K562 (cell line): ENCODE measurements around the gene PTPRB. TPM values are rescaled to one million over a fixed set of nuclear protein-coding genes. Genes with fewer than 3 reads are reported as not detected.

ENCODE experiments used
- ATAC-seq: fragments of 200-7000 bp; cut with Tn5 transposase; 3 replicates; pipeline ENCODE4 v1.9.1; 2020; ENCODE audit warnings: moderate library complexity
- BruUV-seq: library from RNA; stranded (reverse); fragments of 400-500 nt; replicated peaks from 2 replicates; lab custom pipeline; 2021; lab: Mats Ljungman, UMichigan
- CTCF ChIA-PET: fragments of 300-600 bp; formaldehyde crosslinking; extraction: SDS; loops from one replicate; lab custom pipeline; 2021; ENCODE audit warnings: low intra/inter-chr PET ratio; lab: Yijun Ruan, JAX
- POLR2A ChIA-PET: fragments of 300-600, 350-650 bp; sonication (Branson Sonifier 250); formaldehyde crosslinking; extraction: SDS; loops from one replicate; lab custom pipeline; 2021; ENCODE audit warnings: antibody characterized with exemption, inconsistent platforms; lab: Yijun Ruan, JAX
- DNase-seq, 4 experiments: peaks; one replicate each; pipeline versions ENCODE4 v3.0.0 to v3.0.0-alpha.2; 2011 to 2018; ENCODE audit warnings: low spot score in 3 of 4, mixed read lengths in 3 of 4; ENCODE audit errors: extremely low read depth in 1 of 4
- FAIRE-seq: peaks from 2 replicates; lab custom pipeline; 2011; peaks lifted over from hg19 to GRCh38; lab: Jason Lieb, UNC
- H2AFZ ChIP-seq: 2 replicates; pipeline ENCODE4 v1.6.0; 2011; ENCODE audit warnings: low read depth, low read length, control low read depth, inconsistent platforms
- H3K27ac ChIP-seq: fragments of 200-600 bp; 3 replicates; pipeline ENCODE4 v1.8.0; 2011; ENCODE audit warnings: low read depth, mild to moderate bottlenecking, control low read depth, inconsistent platforms, low read length, moderate library complexity, mixed read lengths; ENCODE audit errors: extremely low read depth
- H3K27me3 ChIP-seq, 2 experiments: fragments of 300-600 bp in 1 of 2; 2 replicates in 1 of 2; 3 replicates in 1 of 2; pipeline versions ENCODE4 v1.6.0 to v1.8.0; 2011; ENCODE audit warnings: inconsistent platforms in 2 of 2, low read length in 2 of 2, mild to moderate bottlenecking in 1 of 2, mixed read lengths in 1 of 2, moderate library complexity in 1 of 2; ENCODE audit not compliant: control insufficient read depth in 2 of 2, insufficient read depth in 2 of 2
- H3K36me3 ChIP-seq: fragments of 300-600 bp; 3 replicates; pipeline ENCODE4 v1.8.0; 2011; ENCODE audit warnings: mild to moderate bottlenecking, low read length, inconsistent platforms; ENCODE audit not compliant: control insufficient read depth, insufficient read depth
- H3K4me1 ChIP-seq, 2 experiments: fragments of 200-600 bp in 1 of 2; replicated peaks in 1 of 2; 2 replicates in 1 of 2; 3 replicates in 1 of 2; pipeline versions ENCODE4 v1.5.1 to v1.8.0; 2011; ENCODE audit warnings: inconsistent platforms in 2 of 2, low read length in 2 of 2, mild to moderate bottlenecking in 1 of 2, mixed read lengths in 1 of 2, moderate library complexity in 1 of 2; ENCODE audit not compliant: control insufficient read depth in 2 of 2, insufficient read depth in 2 of 2
- H3K4me2 ChIP-seq: 2 replicates; pipeline ENCODE4 v1.6.1; 2011; ENCODE audit warnings: low read length, control low read depth, inconsistent platforms, mixed read lengths; ENCODE audit not compliant: insufficient read depth
- H3K4me3 ChIP-seq: fragments of 200-600 bp; sonication (generic), shearing (Covaris generic); 2 replicates; pipeline ENCODE4 v1.5.1; 2016; ENCODE audit warnings: control low read depth, inconsistent platforms
- H3K79me2 ChIP-seq: fragments of 200-600 bp; 3 replicates; pipeline ENCODE4 v1.8.0; 2011; ENCODE audit warnings: low read length, inconsistent platforms; ENCODE audit not compliant: control insufficient read depth, insufficient read depth
- H3K9ac ChIP-seq, 2 experiments: 2 replicates each; pipeline versions ENCODE4 v1.6.0 to v1.6.1; 2011; ENCODE audit warnings: low read depth in 2 of 2, low read length in 2 of 2, control low read depth in 1 of 2, inconsistent platforms in 1 of 2, mild to moderate bottlenecking in 1 of 2, mixed read lengths in 1 of 2; ENCODE audit not compliant: insufficient read depth in 1 of 2
- H3K9me1 ChIP-seq: one replicate; pipeline ENCODE4 v1.6.0; 2011; ENCODE audit warnings: inconsistent platforms, mild to moderate bottlenecking, low read length, moderate library complexity; ENCODE audit not compliant: control insufficient read depth, insufficient read depth
- H3K9me3 ChIP-seq: replicated peaks from 2 replicates; pipeline ENCODE4 v1.5.1; 2011; ENCODE audit warnings: low read depth, low read length, inconsistent platforms; ENCODE audit not compliant: control insufficient read depth, insufficient read depth
- H4K20me1 ChIP-seq: replicated peaks from 2 replicates; pipeline ENCODE4 v1.6.1; 2011; ENCODE audit warnings: low read length, inconsistent platforms, mixed read lengths; ENCODE audit not compliant: control insufficient read depth, insufficient read depth
- CBFA2T3 ChIP-seq: fragments of 450-650 bp; IDR thresholded peaks from 2 replicates; pipeline ENCODE4 v1.6.1; 2017
- CEBPG ChIP-seq, 3 experiments: fragments of 200-800 bp in 1 of 3; sonication (Bioruptor generic) in 1 of 3; sonication (generic) in 1 of 3; formaldehyde crosslinking in 1 of 3; IDR thresholded peaks in 2 of 3; conservative IDR thresholded peaks in 1 of 3; 2 replicates each; pipeline versions ENCODE4 v1.6.1 to v1.8.0; 2016 to 2022; ENCODE audit warnings: missing compliant biosample characterization in 2 of 3, missing genetic modification characterization in 2 of 3, mild to moderate bottlenecking in 1 of 3, missing genetic modification reagents in 1 of 3
- CREB3 ChIP-seq: fragments of 450-650 bp; conservative IDR thresholded peaks from 2 replicates; pipeline ENCODE4 v1.6.1; 2016; ENCODE audit warnings: missing genetic modification characterization, low read depth, mild to moderate bottlenecking, missing compliant biosample characterization, moderate library complexity
- DACH1 ChIP-seq: fragments of 450-650 bp; IDR thresholded peaks from 2 replicates; pipeline ENCODE4 v1.6.1; 2018; ENCODE audit not compliant: partially characterized antibody
- DMBX1 ChIP-seq: fragments of 250-450 bp; sonication (Bioruptor Pico); IDR thresholded peaks from 2 replicates; pipeline ENCODE4 v1.8.0; 2022; ENCODE audit warnings: inconsistent platforms, mild to moderate bottlenecking, moderate library complexity, borderline replicate concordance
- EP300 ChIP-seq: IDR thresholded peaks from 2 replicates; pipeline ENCODE4 v1.6.1; 2012; ENCODE audit warnings: low read length, improper control_type of control experiment
- ERF ChIP-seq: fragments of 450-650 bp; formaldehyde crosslinking; IDR thresholded peaks from 2 replicates; pipeline ENCODE4 v1.4.0; 2020; ENCODE audit warnings: mild to moderate bottlenecking, mixed read lengths
- FOSL1 ChIP-seq: fragments of 200-800 bp; sonication (Bioruptor generic); conservative IDR thresholded peaks from 2 replicates; pipeline ENCODE4 v1.6.1; 2016; ENCODE audit warnings: missing genetic modification characterization, missing compliant biosample characterization
- GATA2 ChIP-seq: sonication (generic); formaldehyde crosslinking; IDR thresholded peaks from 2 replicates; pipeline ENCODE4 v1.4.0; 2020; ENCODE audit warnings: mild to moderate bottlenecking, missing genetic modification reagents
- L3MBTL2 ChIP-seq: fragments of 450-650 bp; IDR thresholded peaks from 2 replicates; pipeline ENCODE4 v1.6.1; 2016; ENCODE audit warnings: mild to moderate bottlenecking, moderate library complexity
- MECOM ChIP-seq: fragments of 250-450 bp; sonication (Bioruptor Pico); IDR thresholded peaks from 2 replicates; pipeline ENCODE4 v1.8.0; 2022; ENCODE audit warnings: inconsistent platforms
- MITF ChIP-seq: IDR thresholded peaks from 2 replicates; pipeline ENCODE4 v1.6.1; 2014; ENCODE audit warnings: antibody characterized with exemption
- RAD21 ChIP-seq, 2 experiments: fragments of 250-450 bp in 1 of 2; fragments of 450-650 bp in 1 of 2; sonication (Bioruptor Pico) in 1 of 2; formaldehyde crosslinking in 1 of 2; IDR thresholded peaks in 1 of 2; conservative IDR thresholded peaks in 1 of 2; 2 replicates each; pipeline versions ENCODE4 v1.4.0 to v1.8.0; 2020 to 2022; ENCODE audit warnings: mild to moderate bottlenecking in 2 of 2, moderate library complexity in 1 of 2
- RFX1 ChIP-seq: fragments of 450-650 bp; IDR thresholded peaks from 2 replicates; pipeline ENCODE4 v1.6.1; 2016; ENCODE audit warnings: mild to moderate bottlenecking, moderate library complexity
- STAT5A ChIP-seq: IDR thresholded peaks from 2 replicates; pipeline ENCODE4 v1.6.1; 2012; ENCODE audit warnings: low read length, inconsistent platforms, borderline replicate concordance
- ZFP1 ChIP-seq: fragments of 450-650 bp; formaldehyde crosslinking; IDR thresholded peaks from 2 replicates; pipeline ENCODE4 v1.4.0; 2020; ENCODE audit warnings: mild to moderate bottlenecking, mixed read lengths
- ZNF311 ChIP-seq: fragments of 250-450 bp; sonication (Bioruptor Pico); IDR thresholded peaks from 2 replicates; pipeline ENCODE4 v1.4.0; 2020; ENCODE audit warnings: mild to moderate bottlenecking, moderate library complexity
- ZNF583 ChIP-seq: fragments of 250-450 bp; sonication (Bioruptor Pico); IDR thresholded peaks from 2 replicates; pipeline ENCODE4 v1.4.0; 2020
- WGBS: fragments of 100-300 bp; shearing (Covaris generic); methylation state at CpG from one replicate; pipeline ENCODE4 v1.1.6; 2016; ENCODE audit warnings: low coverage, mixed read lengths; ENCODE audit not compliant: insufficient coverage; ENCODE audit errors: missing lambda C conversion rate; 5-methylcytosine and 5-hydroxymethylcytosine counted together
- in situ Hi-C: fragments of 300-500 bp; cut with MboI; formaldehyde crosslinking; loops from 4 replicates; pipeline ENCODE4 v1.15.0; 2018; ENCODE audit warnings: inconsistent platforms, mixed read lengths
- intact Hi-C: fragments of 100-400 bp; cut with micrococcal nuclease; formaldehyde crosslinking; loops from 2 replicates; pipeline ENCODE4 v1.14.2; 2022
- polyA plus RNA-seq, 8 experiments: library from polyadenylated mRNA; depleted of rRNA in 4 of 8; stranded (reverse) in 5 of 8; unstranded in 3 of 8; fragments of >200 nt; fragmentation: Nextera tagmentation in 2 of 8; fragmentation: Illumina TruSeq in 1 of 8; extraction: Ambion mirVana in 2 of 8; extraction: Trizol in 1 of 8; gene quantifications; 2 replicates each; pipeline versions ENCODE4 v1.2.1 to v1.2.3, GENCODE V29; 2011 to 2014; ENCODE audit warnings: inconsistent platforms in 1 of 8, missing spikeins in 1 of 8
- total RNA-seq, 7 experiments: library from RNA; depleted of rRNA in 6 of 7; stranded (reverse); fragments of >200 nt in 6 of 7; fragmentation: Illumina TruSeq in 2 of 7; extraction: Trizol in 2 of 7; gene quantifications; 2 replicates each; pipeline versions ENCODE4 v1.2.1 to v1.2.3, GENCODE V29; 2011 to 2021; ENCODE audit warnings: low replicate concordance in 1 of 7

Gene PTPRB
- total and polyA plus RNA-seq, 9 of the 15 experiments (the other 6 are each of a cell fraction or from before 2014, with no cell fraction given): 0.46 to 5.9 (median 3.1) TPM

- Histone ChIP-seq H3K27ac (peak overlapping the region; percentile 81), H3K36me3 (peaks cover 14% of the 10 kb centered on the region; the same call in 1 of the 3 replicates), H2AFZ (peak overlapping the region; percentile 81), H3K79me2 (peaks cover 7% of the 10 kb centered on the region), H4K20me1 (no peaks in the 10 kb centered on the region), H3K9ac (peak overlapping the region in 1 of 2 experiments; percentile 74; a peak in 2 of 4 replicates), H3K4me1 (peaks cover 4 to 38% of the 10 kb centered on the region in 2 experiments), H3K27me3 (no peaks in the 10 kb centered on the region), H3K9me3 (no peaks in the 10 kb centered on the region), H3K9me1 (no peaks in the 10 kb centered on the region), H3K4me2 (peak overlapping the region; percentile 62), H3K4me3 (no peak overlapping the region)
- no TSS peak for BruUV-seq
- peak in 2 of 4 experiments; percentile 31 to 69 for DNase-seq
- intact Hi-C loops: no loop called here
- FAIRE-seq: no peak
- peak; percentile 41 for ATAC-seq
- ChIA-PET POLR2A (interaction anchor here (0.6 to 2.7 kb wide), 8 partner anchors 8 to 444 kb away, joined by 3 to 15 read pairs (median 4); no protein-coding TSS in a partner anchor), CTCF (no interaction called here)
- in situ Hi-C loops: no loop called here
- WGBS: 11% methylated on average over 6 of the region's 6 CpGs
- peak; percentile 96 for TF ChIP-seq MECOM
- peak; percentile 39; the same call in 1 of the 2 replicates for TF ChIP-seq STAT5A
- TF ChIP-seq CEBPG (CRISPR knock-in tag; IDR thresholded peaks at IDR 0.05): no peak
- peak in 1 of 2 experiments; percentile 34; a peak in 1 of 4 replicates for TF ChIP-seq CEBPG (tag; conservative IDR thresholded peaks at IDR 0.05 in 1 of 2, IDR thresholded peaks at IDR 0.05 in 1 of 2)
- peak; percentile 16 for TF ChIP-seq DACH1
- peak; percentile 71 for TF ChIP-seq CBFA2T3
- TF ChIP-seq ERF (CRISPR knock-in tag): peak; percentile 76; the same call in 1 of the 2 replicates
- TF ChIP-seq EP300: peak; percentile 89
- 0 out of 2 replicates have a peak, but pooled peaks have one; percentile 39 for TF ChIP-seq ZFP1 (CRISPR knock-in tag)
- peak; percentile 26; the same call in 1 of the 2 replicates for TF ChIP-seq FOSL1
- TF ChIP-seq MITF: no peak
- peak; percentile 48; the same call in 1 of the 2 replicates for TF ChIP-seq CREB3
- peak in 1 of 2 experiments; percentile 29; a peak in 1 of 4 replicates for TF ChIP-seq RAD21 (CRISPR knock-in tag; conservative IDR thresholded peaks at IDR 0.05 in 1 of 2, IDR thresholded peaks at IDR 0.05 in 1 of 2)
- TF ChIP-seq ZNF311: 0 out of 2 replicates have a peak, but pooled peaks have one; percentile 32
- peak; percentile 63; the same call in 1 of the 2 replicates for TF ChIP-seq DMBX1 (CRISPR knock-in tag)
- 0 out of 2 replicates have a peak, but pooled peaks have one; percentile 20 for TF ChIP-seq ZNF583 (CRISPR knock-in tag)
- TF ChIP-seq RFX1: no peak
- TF ChIP-seq GATA2 (CRISPR knock-in tag): no peak
- TF ChIP-seq L3MBTL2: peak; percentile 13; the same call in 1 of the 2 replicates
Measured at GRCh38 chr12:70659077-70659606, 21.9 kb upstream of the PTPRB start.
